HG02981 (cell line): ENCODE results near the gene CCDC57.

Source experiments
- ATAC-seq: cut with Tn5 transposase; IDR thresholded peaks from one replicate; pipeline ENCODE4 v1.9.1; 2021; ENCODE audit warnings: mild to moderate bottlenecking, moderate library complexity; ENCODE audit not compliant: unreplicated experiment

Gene CCDC57

GRCh38 chr17:82055023-82055964, 157.3 kb downstream of the CCDC57 start:
- ATAC-seq, result no peak

GRCh38 chr17:82054351-82055022, 158.2 kb downstream of the CCDC57 start:
- ATAC-seq, result no peak

GRCh38 chr17:82053556-82054263, 158.9 kb downstream of the CCDC57 start:
- no peak for ATAC-seq

GRCh38 chr17:82053130-82053529, 159.5 kb downstream of the CCDC57 start:
- no peak for ATAC-seq

- no peak for ATAC-seq
Measured at GRCh38 chr17:82052638-82053059, 160.0 kb downstream of the CCDC57 start.

- peak; percentile 52 for ATAC-seq
Measured at GRCh38 chr17:82051776-82052637, 160.6 kb downstream of the CCDC57 start, which contains the start of the genes GPS1 and RFNG. Gene GPS1, plus strand, starts transcription at chr17:82051898. Its CDS starts 34 bp downstream, at chr17:82051932. Gene RFNG, minus strand, starts transcription at chr17:82051811. Its CDS starts 45 bp downstream, at chr17:82051766.
